HG03280 (cell line): ENCODE data around the gene LHFPL4.
A peak's percentile ranks its signal among the peaks of the same experiment; 100 is the strongest.
"Not testable (repeated sequence)": the region's sequence is repeated elsewhere in the genome, so short reads cannot be mapped to it uniquely, and the experiment has no call there.

Source experiments
- ATAC-seq: cut with Tn5 transposase; IDR thresholded peaks from one replicate; pipeline ENCODE4 v1.9.1; 2021; ENCODE audit warnings: mild to moderate bottlenecking, moderate library complexity; ENCODE audit not compliant: unreplicated experiment

The LHFPL4 gene

DNA sequence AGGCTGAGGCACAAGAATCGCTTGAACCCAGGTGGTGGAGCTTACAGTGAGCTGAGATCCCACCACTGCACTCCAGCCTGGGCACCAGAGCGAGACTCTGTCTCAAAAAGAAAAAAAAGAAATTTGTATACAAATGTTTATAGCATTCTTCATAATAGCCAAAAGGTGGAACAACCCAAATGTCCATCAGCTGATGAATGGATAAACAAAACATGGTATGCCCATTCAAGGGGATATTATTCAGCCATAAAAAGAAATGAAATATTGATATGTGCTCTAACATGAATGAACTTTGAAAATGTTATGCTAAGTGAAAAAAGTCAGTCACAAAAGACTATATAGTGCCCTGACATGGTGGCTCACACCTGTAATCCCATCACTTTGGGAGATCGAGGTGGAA, 11.4 kb downstream of the LHFPL4 start:
- ATAC-seq: no peak

GRCh38 chr3:9536212-9536611, 17.4 kb downstream of the LHFPL4 start:
- no peak for ATAC-seq

- ATAC-seq: no peak
Measured at GRCh38 chr3:9534429-9534828, 19.2 kb downstream of the LHFPL4 start.

DNA sequence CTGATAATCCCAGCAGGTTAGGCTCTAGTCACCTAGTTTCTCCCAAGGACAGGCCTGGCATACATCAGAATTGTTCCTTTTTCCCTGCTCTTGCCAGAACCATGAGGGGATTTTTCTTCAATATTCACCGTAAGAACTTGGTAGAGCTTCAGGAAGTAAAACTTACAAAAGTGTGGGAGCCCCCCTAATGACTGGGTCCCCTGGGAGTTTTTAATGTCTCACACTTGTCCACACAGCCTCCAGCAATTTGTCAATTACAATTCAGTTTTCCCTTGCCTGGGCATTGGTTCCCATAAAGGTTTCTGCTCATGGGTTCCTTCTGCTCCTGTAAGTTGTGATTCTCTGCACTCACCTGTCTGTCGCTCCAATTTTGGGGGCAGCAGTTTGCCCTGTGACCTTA, 28.5 kb downstream of the LHFPL4 start:
- no peak for ATAC-seq

- ATAC-seq: no peak
Measured at GRCh38 chr3:9514956-9515355, 38.7 kb downstream of the LHFPL4 start.

DNA sequence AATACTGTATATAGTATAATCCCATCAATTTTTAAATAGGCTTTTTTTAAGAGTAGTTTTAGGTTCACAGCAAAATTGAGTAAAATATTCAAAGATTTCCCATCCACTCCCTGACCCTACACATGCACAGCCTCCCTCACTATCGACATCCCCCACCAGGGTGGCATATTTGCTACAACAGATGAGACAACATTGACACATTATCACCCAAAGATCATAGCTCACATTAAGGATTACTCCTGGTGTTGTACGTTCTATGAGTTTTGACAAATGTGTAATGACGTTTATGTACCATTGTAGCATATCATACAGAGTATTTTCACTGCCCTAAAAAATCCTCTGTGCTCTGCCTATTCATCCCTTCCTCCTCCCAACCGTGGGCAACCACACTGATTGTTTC, 39.3 kb downstream of the LHFPL4 start:
- no peak for ATAC-seq

GRCh38 chr3:9512456-9513045, 41.1 kb downstream of the LHFPL4 start:
- no peak for ATAC-seq

DNA sequence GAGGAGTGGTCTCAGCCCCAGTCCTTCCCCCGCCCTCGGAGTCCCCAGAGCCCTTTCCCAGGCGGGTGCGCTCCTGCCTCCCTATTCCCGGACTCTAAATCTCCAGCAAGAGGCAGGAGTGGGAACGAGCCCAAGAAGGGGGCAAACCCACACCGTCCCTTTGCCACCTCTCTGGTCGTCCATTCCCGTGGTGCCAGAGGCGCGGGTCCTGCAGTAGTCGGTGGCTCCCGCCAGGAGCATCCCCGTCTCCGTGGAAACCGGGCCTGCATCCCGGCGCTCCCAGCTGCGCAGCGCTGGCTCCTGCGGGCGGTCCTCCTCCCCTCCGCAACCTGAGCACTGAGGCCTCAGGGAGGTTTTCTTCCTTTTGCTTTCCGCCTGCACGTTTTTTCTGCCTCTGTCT, 44.8 kb downstream of the LHFPL4 start:
- no peak for ATAC-seq

DNA sequence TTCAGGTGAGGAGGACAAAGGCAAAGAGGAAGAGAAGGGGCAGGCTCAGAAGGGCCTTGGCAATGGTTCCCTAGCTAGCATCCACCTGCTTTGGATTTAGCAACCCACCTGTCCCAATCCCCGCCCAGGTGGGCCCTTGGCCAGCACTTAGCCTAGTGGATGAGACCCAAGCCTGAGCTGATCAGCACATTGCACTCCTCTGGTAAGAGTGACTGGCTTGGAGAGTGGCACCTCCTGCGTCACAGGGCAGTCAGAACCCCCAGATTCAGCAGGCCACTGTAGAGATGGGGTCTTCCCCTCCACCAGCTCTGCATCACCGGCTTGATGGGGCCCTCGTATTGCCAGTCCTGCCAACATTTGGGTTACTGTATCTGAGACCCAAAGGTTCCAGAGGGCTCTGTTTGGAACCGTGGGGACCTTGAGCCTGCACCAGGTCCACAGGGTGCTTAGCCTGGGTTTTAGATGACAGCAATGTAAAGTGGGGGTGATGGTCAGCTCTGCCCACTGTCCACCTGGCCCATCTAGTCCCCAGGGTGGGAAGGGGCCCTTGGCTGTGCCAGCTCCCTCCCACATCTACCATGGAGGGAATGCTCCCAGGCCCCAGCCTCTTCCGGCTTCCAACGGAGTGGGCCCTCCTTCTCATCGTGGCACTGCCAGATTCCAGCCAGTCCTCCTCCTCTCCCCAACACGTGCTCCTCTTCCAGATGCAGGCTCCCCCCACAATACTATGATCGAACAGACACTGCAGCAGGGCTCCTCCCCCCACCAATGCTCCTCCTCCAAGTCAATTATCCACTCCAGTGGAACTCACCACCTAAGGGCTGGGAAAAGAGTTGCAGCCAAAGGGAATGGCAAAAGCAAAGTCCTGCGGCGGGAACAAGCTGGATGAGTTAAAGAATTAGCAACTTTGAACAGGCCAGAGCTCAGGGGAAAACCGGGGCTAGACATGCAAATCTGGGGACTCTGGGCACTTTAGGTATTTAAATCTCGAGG, 45.7 kb downstream of the LHFPL4 start:
- ATAC-seq: no peak

DNA sequence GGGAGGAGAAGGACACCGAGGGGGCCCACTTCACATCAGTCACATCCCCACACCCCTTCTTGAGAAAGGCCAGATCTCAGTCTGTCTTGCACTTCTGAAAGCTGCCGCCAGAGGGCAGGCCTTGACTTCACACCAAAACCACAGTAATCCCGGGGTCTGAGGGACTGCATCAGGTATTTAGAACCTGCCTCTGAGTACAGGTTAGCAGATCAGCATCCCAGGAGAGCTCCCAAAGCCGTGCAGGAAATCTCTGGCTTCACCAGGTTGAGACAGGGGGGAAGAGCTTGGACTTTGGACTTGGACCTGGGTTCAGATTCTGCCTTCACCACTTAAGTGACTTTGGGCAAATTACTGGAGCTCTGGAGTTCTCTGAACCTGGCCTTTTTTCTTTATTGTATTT, 50.3 kb downstream of the LHFPL4 start:
- no peak for ATAC-seq

GRCh38 chr3:9501226-9501625, 52.4 kb downstream of the LHFPL4 start:
- ATAC-seq: no peak

DNA sequence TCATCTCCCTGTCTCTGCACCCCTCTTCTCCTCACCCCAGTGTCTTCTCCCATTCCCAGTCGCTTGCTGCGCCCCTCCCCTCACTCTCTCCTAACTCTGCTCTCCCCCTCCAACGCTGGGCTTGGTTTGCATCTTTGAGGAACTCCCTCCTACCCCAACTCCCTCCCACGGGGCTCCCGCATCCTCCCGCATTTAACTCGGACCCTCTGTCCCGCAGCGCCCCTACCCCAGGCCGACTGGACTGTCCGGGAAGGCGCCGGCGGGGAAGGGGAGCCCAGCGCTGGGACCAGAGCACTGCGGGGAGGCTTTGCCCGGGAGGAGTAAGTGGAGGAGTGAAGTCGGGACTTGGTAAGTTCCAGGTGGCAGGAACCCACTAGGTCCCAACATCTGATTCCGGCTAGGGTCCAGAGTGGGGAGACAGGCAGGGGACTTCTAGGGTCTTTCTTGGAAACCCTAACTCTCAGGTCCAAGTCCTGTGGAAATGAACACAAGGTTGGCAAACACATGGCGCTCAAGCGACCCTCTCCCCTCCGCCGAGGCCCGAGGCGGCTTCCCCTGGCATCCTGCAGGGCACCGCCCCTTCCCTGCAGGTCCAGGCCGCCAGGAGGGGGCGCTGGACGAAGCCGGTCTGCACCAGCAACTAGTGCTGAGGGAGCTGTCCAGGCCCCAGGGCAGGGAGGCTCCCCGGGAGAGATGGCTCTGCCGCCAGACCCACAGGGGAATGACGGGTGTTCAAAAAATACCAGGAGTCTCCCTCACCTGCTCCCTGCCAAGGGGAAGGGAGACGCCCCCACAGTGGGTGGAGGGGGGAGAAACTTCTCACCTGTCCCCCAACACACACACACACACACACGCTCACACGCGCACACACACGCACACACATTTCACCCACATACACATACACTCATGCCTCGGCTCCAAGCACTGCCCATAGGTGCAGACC, 53.2 kb downstream of the LHFPL4 start:
- ATAC-seq: peak; percentile 62

GRCh38 chr3:9499455-9500107, 54.0 kb downstream of the LHFPL4 start:
- no peak for ATAC-seq

DNA sequence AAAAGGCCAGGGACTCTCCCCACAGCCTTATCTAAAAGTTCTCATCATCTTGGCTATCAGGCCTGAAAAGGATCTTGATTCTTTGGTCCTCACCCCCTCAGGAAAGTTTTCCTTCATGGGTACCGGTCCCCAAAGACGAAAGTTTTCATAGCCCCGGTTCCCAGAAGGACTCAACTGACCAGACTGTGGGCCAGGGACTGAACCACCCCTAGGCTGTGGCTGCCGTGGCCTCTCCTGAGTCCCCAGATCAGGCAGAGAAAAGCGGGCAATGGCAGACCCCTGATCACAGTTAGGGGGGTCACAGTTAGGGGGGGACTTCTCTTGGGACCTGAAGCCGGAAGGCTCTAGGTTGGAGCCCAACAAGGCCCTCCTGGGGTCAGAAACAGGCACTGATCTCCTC, 54.8 kb downstream of the LHFPL4 start:
- no peak for ATAC-seq

GRCh38 chr3:9497821-9498565, 55.6 kb downstream of the LHFPL4 start:
- no peak for ATAC-seq

DNA sequence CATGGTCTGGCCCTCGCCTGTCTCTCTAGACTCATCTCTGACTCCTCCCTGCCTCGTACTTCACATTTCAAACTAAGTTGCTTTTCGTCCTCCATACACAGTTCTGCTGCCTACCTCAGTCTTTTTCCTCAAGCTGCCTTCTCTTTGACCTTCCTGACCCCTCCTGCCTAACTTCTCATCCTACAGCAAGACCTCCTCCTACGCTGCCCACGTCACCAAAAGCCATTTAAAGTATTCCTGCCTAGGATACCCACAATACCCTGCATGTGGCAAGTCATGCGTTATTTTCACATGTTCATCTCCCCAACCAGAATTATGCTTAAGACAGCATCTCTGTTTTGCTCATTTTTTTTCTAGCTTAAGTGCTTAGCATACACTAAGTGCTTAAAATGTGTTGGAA, 56.7 kb downstream of the LHFPL4 start:
- ATAC-seq: no peak

DNA sequence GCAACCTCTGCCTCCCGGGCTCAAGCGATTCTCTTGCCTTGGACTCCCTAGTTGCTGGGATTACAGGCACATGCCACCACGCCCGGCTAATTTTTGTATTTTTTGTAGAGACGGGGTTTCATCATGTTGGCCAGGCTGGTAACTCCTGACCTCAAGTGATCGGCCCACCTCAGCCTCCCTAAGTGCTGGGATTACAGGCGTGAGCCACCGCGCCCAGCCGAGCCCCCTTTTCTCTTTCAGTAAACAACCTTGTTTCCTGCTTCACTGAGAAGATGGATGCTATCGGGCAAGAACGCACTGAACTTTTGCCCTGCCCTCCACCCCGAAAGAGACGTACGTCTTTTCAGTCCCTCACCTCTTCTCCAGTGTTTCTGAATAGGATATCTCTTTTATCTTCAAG, 59.6 kb downstream of the LHFPL4 start:
- ATAC-seq: not testable (repeated sequence)

DNA sequence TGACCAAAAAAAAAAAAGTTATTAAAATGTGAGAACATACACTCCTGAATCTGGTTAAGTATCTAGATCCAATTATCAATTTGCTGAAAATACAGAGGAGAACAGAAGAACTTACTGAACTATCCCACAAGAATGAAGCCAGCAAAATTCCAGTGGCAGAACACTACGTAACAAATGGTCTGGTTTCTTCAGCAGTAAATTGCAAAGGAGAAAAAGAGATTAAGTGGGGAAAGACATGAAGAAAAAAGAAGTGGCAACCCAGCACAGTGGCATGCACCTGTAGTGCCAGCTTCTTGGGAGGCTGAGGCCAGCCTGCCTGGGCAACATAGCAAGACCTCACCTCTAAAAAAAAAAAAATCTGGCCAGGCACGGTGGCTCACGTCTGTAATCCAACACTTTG, 62.1 kb downstream of the LHFPL4 start:
- no peak for ATAC-seq

GRCh38 chr3:9485248-9485647, 68.4 kb downstream of the LHFPL4 start:
- ATAC-seq: no peak

DNA sequence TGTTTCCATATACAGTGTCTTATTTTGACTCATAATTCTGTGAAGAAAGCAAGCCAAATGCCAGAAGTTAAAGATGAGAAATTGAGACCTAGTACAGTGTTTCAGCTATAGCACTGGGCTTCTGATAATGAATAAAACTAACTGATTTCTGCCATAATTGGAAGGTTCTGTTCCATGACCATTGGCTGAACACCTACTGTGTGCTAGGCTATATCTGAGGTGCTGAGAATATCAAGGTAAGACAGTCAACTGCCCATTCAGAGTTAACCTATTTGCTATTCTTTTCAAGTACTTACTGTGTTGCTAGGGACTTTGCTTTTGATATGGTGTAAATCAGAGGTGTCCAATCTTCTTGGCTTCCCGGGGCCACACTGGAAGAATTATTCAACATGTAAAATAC, 73.4 kb downstream of the LHFPL4 start:
- no peak for ATAC-seq
